Activated CD4-positive, alpha-beta T cell treated with anti-CD3 and anti-CD28 coated beads, Interleukin-2, amount 10 ng/mL, durations not matched to agents 7 days and 5 days (primary cell): ENCODE measurements around the gene SLC48A1. TPM values are rescaled to one million over a fixed set of nuclear protein-coding genes. Genes with fewer than 3 reads are reported as not detected.

Experiments
- CTCF ChIA-PET: fragments of 350-600 bp; sonication (Branson Sonifier 250); formaldehyde crosslinking; loops from one replicate; lab custom pipeline; 2021; ENCODE audit warnings: antibody characterized with exemption; lab: Charles Lee
- POLR2A ChIA-PET: fragments of 350-600 bp; sonication (Branson Sonifier 250); formaldehyde crosslinking; loops from one replicate; lab custom pipeline; 2021; ENCODE audit warnings: antibody characterized with exemption; lab: Charles Lee
- DNase-seq: peaks from one replicate; pipeline ENCODE4 v3.0.0-alpha.2; 2020
- H3K27ac Mint-ChIP-seq: one replicate; pipeline ENCODE4 v1.8.0; 2021; ENCODE audit warnings: mild to moderate bottlenecking, moderate library complexity, mixed read lengths
- H3K27me3 Mint-ChIP-seq: one replicate; pipeline ENCODE4 v1.8.0; 2021; ENCODE audit warnings: mixed read lengths
- H3K36me3 Mint-ChIP-seq: one replicate; pipeline ENCODE4 v1.8.0; 2021; ENCODE audit warnings: low read depth, mixed read lengths
- H3K4me1 Mint-ChIP-seq: one replicate; pipeline ENCODE4 v1.8.0; 2021; ENCODE audit warnings: mixed read lengths
- H3K4me3 Mint-ChIP-seq: one replicate; pipeline ENCODE4 v1.8.0; 2021; ENCODE audit warnings: mild to moderate bottlenecking, moderate library complexity, mixed read lengths
- H3K9me3 Mint-ChIP-seq: one replicate; pipeline ENCODE4 v1.8.0; 2021; ENCODE audit warnings: mixed read lengths
- total RNA-seq, 2 experiments: library from RNA; stranded (reverse); gene quantifications; one replicate each; pipeline ENCODE4 v1.2.3, GENCODE V29; 2021

SLC48A1 gene
- total RNA-seq, 2 experiments from 2014 or later, result 7.9 to 9.1 TPM

- no peaks in the 10 kb centered on the region for H3K9me3 Mint-ChIP-seq
- H3K27ac Mint-ChIP-seq, result no peak overlapping the region
- CTCF ChIA-PET, result interaction anchor here (1.4 to 9.8 kb wide), 6 partner anchors 13 to 125 kb away, joined by 3 to 162 read pairs (median 38); partner anchors contain the start of genes ENDOU and RAPGEF3
- H3K27me3 Mint-ChIP-seq, result peaks cover 8% of the 10 kb centered on the region
- DNase-seq, result no peak
- no peak overlapping the region for H3K4me3 Mint-ChIP-seq
- H3K36me3 Mint-ChIP-seq, result no peaks in the 10 kb centered on the region
- peaks cover 16% of the 10 kb centered on the region for H3K4me1 Mint-ChIP-seq
- POLR2A ChIA-PET, result no interaction called here
Observed at GRCh38 chr12:47745485-47746041, 27.5 kb upstream of the SLC48A1 start.

- no peak for DNase-seq
- Mint-ChIP-seq H3K4me1 (peaks cover 13% of the 10 kb centered on the region), H3K36me3 (no peaks in the 10 kb centered on the region), H3K27ac (no peak overlapping the region), H3K9me3 (no peaks in the 10 kb centered on the region), H3K4me3 (no peak overlapping the region), H3K27me3 (peaks cover 8% of the 10 kb centered on the region)
- ChIA-PET POLR2A (no interaction called here), CTCF (interaction anchor here (1.4 to 9.8 kb wide), 2 partner anchors 13 to 33 kb away, joined by 6 to 162 read pairs; partner anchors contain the start of gene RAPGEF3)
Observed at GRCh38 chr12:47746073-47746472, 27.0 kb upstream of the SLC48A1 start.

GRCh38 chr12:47746523-47746922 is 26.5 kb upstream of the SLC48A1 start:
- no peak overlapping the region for H3K4me3 Mint-ChIP-seq
- no peaks in the 10 kb centered on the region for H3K9me3 Mint-ChIP-seq
- ChIA-PET CTCF (interaction anchor here (0.9 to 9.8 kb wide), 7 partner anchors 10 to 91 kb away, joined by 3 to 162 read pairs (median 5); partner anchors contain the start of gene RAPGEF3), POLR2A (no interaction called here)
- H3K4me1 Mint-ChIP-seq, result peaks cover 8% of the 10 kb centered on the region
- no peak for DNase-seq
- H3K27me3 Mint-ChIP-seq, result peaks cover 8% of the 10 kb centered on the region
- no peaks in the 10 kb centered on the region for H3K36me3 Mint-ChIP-seq
- H3K27ac Mint-ChIP-seq, result no peak overlapping the region

GRCh38 chr12:47747126-47747525 is 25.9 kb upstream of the SLC48A1 start:
- Mint-ChIP-seq H3K9me3 (no peaks in the 10 kb centered on the region), H3K27ac (no peak overlapping the region), H3K4me3 (no peak overlapping the region), H3K36me3 (no peaks in the 10 kb centered on the region), H3K4me1 (peaks cover 3% of the 10 kb centered on the region), H3K27me3 (peaks cover 8% of the 10 kb centered on the region)
- CTCF ChIA-PET, result interaction anchor here (0.9 to 9.8 kb wide), 7 partner anchors 11 to 91 kb away, joined by 3 to 162 read pairs (median 5); partner anchors contain the start of gene RAPGEF3
- no peak for DNase-seq
- POLR2A ChIA-PET, result no interaction called here

GRCh38 chr12:47747596-47748506 is 25.2 kb upstream of the SLC48A1 start:
- POLR2A ChIA-PET, result no interaction called here
- Mint-ChIP-seq H3K27me3 (peaks cover 8% of the 10 kb centered on the region), H3K9me3 (no peaks in the 10 kb centered on the region), H3K4me1 (no peaks in the 10 kb centered on the region), H3K27ac (no peak overlapping the region), H3K36me3 (no peaks in the 10 kb centered on the region), H3K4me3 (no peak overlapping the region)
- no peak for DNase-seq
- CTCF ChIA-PET, result interaction anchor here (0.9 to 9.8 kb wide), 7 partner anchors 11 to 90 kb away, joined by 3 to 162 read pairs (median 4); partner anchors contain the start of gene RAPGEF3

- peaks cover 2% of the 10 kb centered on the region for H3K4me1 Mint-ChIP-seq
- H3K4me3 Mint-ChIP-seq, result no peak overlapping the region
- H3K36me3 Mint-ChIP-seq, result no peaks in the 10 kb centered on the region
- no peak overlapping the region for H3K27ac Mint-ChIP-seq
- H3K9me3 Mint-ChIP-seq, result no peaks in the 10 kb centered on the region
- POLR2A ChIA-PET, result no interaction called here
- peaks cover 8% of the 10 kb centered on the region for H3K27me3 Mint-ChIP-seq
- DNase-seq, result no peak
- CTCF ChIA-PET, result interaction anchor here (0.9 to 9.8 kb wide), 3 partner anchors 10 to 89 kb away, joined by 3 to 162 read pairs (median 5); partner anchors contain the start of gene RAPGEF3
Observed at GRCh38 chr12:47748507-47748828, 24.6 kb upstream of the SLC48A1 start.

- POLR2A ChIA-PET, result no interaction called here
- H3K36me3 Mint-ChIP-seq, result no peaks in the 10 kb centered on the region
- peaks cover 2% of the 10 kb centered on the region for H3K4me1 Mint-ChIP-seq
- CTCF ChIA-PET, result interaction anchor here (9.8 kb wide), 1 partner anchor 10 kb away, joined by 162 read pairs; the partner anchor contains the start of gene RAPGEF3
- no peak overlapping the region for H3K4me3 Mint-ChIP-seq
- H3K9me3 Mint-ChIP-seq, result no peaks in the 10 kb centered on the region
- peaks cover 5% of the 10 kb centered on the region for H3K27me3 Mint-ChIP-seq
- DNase-seq, result no peak
- H3K27ac Mint-ChIP-seq, result no peak overlapping the region
Observed at GRCh38 chr12:47748899-47749298, 24.1 kb upstream of the SLC48A1 start.

- Mint-ChIP-seq H3K9me3 (no peaks in the 10 kb centered on the region), H3K36me3 (no peaks in the 10 kb centered on the region), H3K27me3 (no peaks in the 10 kb centered on the region), H3K27ac (no peak overlapping the region), H3K4me1 (peaks cover 7% of the 10 kb centered on the region), H3K4me3 (no peak overlapping the region)
- DNase-seq, result no peak
- ChIA-PET CTCF (interaction anchor here (2.0 to 3.1 kb wide), 2 partner anchors 9 to 16 kb away, joined by 8 to 10 read pairs; no protein-coding TSS in a partner anchor), POLR2A (no interaction called here)
Observed at GRCh38 chr12:47750229-47750798, 22.7 kb upstream of the SLC48A1 start.

GRCh38 chr12:47750916-47751470 is 22.0 kb upstream of the SLC48A1 start:
- no peak for DNase-seq
- Mint-ChIP-seq H3K4me3 (no peak overlapping the region), H3K27ac (no peak overlapping the region), H3K9me3 (no peaks in the 10 kb centered on the region), H3K27me3 (no peaks in the 10 kb centered on the region), H3K4me1 (peaks cover 13% of the 10 kb centered on the region), H3K36me3 (no peaks in the 10 kb centered on the region)
- ChIA-PET POLR2A (no interaction called here), CTCF (interaction anchor here (2.0 to 3.1 kb wide), 3 partner anchors 7 to 16 kb away, joined by 8 to 10 read pairs (median 10); no protein-coding TSS in a partner anchor)

- Mint-ChIP-seq H3K27ac (no peak overlapping the region), H3K36me3 (no peaks in the 10 kb centered on the region), H3K27me3 (no peaks in the 10 kb centered on the region), H3K9me3 (no peaks in the 10 kb centered on the region), H3K4me1 (peaks cover 15% of the 10 kb centered on the region), H3K4me3 (no peak overlapping the region)
- no peak for DNase-seq
- POLR2A ChIA-PET, result no interaction called here
- CTCF ChIA-PET, result interaction anchor here (0.6 to 3.1 kb wide), 4 partner anchors 8 to 20 kb away, joined by 3 to 10 read pairs (median 9); no protein-coding TSS in a partner anchor
Observed at GRCh38 chr12:47751561-47751960, 21.5 kb upstream of the SLC48A1 start.

GRCh38 chr12:47752121-47752520 is 20.9 kb upstream of the SLC48A1 start:
- Mint-ChIP-seq H3K9me3 (no peaks in the 10 kb centered on the region), H3K4me3 (no peak overlapping the region), H3K27ac (no peak overlapping the region), H3K4me1 (peaks cover 15% of the 10 kb centered on the region), H3K36me3 (no peaks in the 10 kb centered on the region), H3K27me3 (no peaks in the 10 kb centered on the region)
- ChIA-PET POLR2A (no interaction called here), CTCF (interaction anchor here (0.6 to 3.1 kb wide), 4 partner anchors 9 to 21 kb away, joined by 3 to 10 read pairs (median 9); no protein-coding TSS in a partner anchor)
- DNase-seq, result no peak

GRCh38 chr12:47752552-47752951 is 20.5 kb upstream of the SLC48A1 start:
- no peaks in the 10 kb centered on the region for H3K36me3 Mint-ChIP-seq
- H3K27ac Mint-ChIP-seq, result no peak overlapping the region
- H3K4me1 Mint-ChIP-seq, result peaks cover 16% of the 10 kb centered on the region
- H3K4me3 Mint-ChIP-seq, result no peak overlapping the region
- H3K27me3 Mint-ChIP-seq, result no peaks in the 10 kb centered on the region
- H3K9me3 Mint-ChIP-seq, result no peaks in the 10 kb centered on the region
- CTCF ChIA-PET, result interaction anchor here (0.7 to 4.2 kb wide), 6 partner anchors 9 to 37 kb away, joined by 3 to 18 read pairs (median 6); no protein-coding TSS in a partner anchor
- POLR2A ChIA-PET, result no interaction called here
- DNase-seq, result no peak
